OCI-M1 (cell line): ENCODE measurements around the gene ORC4.

ENCODE experiments used
- DNase-seq: peaks from one replicate; lab custom pipeline; 2025; lab: John Stamatoyannopoulos, UW

ORC4 gene

DNA sequence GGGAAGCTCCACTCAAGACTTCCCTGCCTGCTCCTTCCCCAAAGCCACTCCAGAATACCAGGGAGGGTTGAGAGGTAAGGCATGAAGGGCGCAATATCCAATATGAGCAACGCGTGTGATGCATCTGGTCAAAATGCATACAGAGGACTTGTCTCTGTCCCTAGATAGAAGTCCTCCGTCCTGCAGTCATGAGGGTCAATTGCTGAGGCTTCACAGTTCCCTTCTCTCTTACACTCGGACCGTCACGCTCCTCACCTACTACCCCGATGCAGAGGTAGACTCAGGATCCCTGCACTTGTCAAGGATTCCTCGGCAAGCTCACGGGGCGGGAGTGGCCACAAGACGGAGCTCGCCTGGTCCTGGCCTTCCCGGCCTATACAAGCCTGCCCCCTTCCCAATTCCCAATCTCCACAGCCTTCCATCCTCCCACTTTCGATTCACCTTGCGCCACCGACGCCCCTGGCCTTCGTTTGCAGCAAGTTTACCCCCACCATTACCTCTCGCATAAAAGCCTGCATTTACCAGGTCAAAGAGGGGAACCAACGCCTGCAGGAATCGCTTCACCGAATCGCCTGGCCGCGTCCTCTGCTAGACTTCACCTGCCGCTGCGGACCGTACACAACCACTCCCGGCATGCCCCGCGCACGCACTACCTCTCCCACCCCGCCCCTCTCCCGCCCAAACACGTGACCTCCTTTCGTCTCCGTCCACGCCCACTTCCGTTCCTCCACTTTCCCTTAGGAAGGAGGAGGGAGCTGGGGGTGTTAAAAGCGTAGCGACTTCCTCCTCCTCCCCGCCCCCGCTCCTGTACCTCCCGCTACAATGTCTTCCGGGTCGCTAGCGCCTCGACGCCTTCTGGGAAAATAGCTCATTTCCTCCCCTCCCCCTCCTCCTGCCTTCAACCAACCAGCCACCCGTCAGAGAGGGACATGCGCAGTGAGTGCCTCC lies at the start of gene ORC4:
Gene ORC4, minus strand, starts transcription at position 627 of the 948 bp plus-strand sequence. CDS start 44,779 bp downstream, outside the sequence.
- peak; percentile 99 for DNase-seq

DNA sequence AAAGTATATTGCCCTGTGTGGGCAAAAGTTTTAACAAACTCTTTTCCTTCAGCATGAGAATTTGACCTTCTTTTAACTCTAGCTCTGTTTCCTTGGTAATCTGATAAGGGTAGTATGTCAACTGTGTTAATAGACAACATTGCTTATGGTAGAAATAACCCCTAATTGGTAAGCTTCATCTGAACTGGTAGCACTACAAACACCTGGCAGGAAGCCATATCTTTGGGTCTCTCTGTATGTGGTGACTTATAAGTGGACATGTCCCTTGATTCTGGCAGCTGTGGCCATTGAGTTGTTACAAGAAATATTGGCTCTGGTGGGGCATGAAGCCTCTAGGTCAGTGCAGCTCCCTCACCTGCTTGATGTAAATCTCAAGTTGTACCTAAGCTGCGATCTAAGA lies 47.3 kb upstream of the ORC4 start:
- peak; percentile 16 for DNase-seq

DNA sequence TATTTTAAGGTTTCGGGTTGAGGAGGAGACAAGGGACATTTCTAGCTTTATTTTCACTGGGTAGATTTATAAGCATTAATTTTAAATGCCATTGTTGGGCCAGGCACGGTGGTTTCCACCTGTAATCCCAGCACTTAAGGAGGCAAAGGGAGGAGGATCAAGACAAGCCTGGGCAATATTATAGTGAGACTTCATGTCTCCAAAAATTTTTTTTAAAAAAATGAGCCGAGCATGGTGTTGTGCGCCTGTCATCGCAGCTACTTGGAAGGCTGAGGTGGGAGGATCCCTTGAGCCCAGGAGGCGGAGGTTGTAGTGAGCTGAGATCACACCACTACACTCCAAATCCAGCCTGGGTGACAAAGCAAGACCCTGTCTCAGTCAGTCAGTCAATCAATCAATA lies 45.4 kb upstream of the ORC4 start:
- DNase-seq: no peak

DNA sequence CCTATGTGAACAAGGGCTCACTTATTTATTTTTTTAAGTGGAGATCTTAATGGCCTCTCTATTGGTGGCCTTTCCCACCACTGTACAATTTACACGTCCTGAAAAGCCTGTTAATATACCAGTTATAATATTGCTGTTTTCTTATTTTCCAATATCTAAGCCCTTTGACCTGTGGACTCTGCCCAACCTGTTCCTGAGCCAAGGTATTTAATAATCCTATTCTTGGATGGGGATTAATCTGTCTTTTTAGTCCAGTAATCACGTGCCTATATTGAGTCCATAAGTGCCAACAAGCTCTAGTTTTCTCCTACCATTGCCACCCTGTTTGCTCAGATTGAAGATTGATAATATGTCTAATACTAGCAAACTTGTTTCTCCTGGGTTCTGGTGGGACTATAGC lies 43.1 kb upstream of the ORC4 start:
- DNase-seq: no peak

DNA sequence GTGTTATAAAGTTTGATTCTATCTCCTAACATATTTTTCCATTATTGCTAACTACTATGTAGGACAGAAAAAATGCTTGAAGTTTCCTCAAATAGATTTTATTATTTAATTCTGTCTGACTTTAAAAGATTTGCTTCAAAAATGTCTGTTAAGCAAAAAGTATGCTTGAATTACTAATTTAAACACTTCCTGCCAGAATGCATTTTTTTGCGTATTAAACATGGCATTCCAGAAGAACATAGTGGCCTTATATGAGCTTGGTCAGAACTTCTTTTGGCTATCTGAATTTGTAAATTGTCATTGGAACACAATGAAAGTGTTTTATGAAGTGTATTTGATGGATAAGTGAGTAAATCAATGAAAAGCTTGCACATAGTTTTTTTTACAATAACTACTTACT lies 38.1 kb upstream of the ORC4 start:
- no peak for DNase-seq

DNA sequence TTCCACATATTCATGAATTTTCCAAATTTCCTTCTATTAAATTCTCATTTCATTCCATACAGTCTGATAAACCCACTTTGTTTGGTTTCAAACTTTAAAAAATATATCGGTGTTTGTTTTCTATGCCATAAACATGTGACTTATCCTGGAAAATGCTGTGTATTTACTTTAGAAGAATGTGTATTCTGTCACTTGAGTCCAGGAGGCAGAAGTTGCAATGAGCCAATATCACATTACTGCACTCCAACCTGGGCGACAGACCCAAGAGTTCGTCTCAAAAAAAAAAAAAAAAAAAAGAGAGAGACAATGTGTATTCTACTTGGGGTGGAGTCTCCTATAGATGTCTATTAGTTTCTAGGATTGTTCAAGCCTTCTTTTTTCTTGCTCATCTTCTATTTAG lies 32.1 kb upstream of the ORC4 start:
- DNase-seq: no peak

DNA sequence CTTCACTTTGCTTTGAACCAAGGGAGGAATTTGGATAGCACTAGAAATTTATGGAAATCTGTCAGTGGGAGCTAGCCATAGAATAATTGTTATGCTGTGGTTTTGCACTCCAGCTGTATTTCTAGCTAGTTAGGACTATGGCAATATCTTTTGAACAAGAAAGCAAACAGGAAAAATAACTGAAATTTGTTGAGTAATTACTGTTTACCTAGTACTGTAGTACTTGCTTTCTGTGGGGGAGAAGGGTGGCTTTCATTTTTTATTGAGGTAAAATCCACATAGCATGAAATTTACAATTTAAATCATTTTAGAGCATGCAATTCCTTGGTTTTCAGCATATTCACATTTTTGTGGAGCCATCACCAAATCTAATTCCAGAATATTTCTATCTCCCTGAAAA lies 28.7 kb upstream of the ORC4 start:
- DNase-seq: no peak

DNA sequence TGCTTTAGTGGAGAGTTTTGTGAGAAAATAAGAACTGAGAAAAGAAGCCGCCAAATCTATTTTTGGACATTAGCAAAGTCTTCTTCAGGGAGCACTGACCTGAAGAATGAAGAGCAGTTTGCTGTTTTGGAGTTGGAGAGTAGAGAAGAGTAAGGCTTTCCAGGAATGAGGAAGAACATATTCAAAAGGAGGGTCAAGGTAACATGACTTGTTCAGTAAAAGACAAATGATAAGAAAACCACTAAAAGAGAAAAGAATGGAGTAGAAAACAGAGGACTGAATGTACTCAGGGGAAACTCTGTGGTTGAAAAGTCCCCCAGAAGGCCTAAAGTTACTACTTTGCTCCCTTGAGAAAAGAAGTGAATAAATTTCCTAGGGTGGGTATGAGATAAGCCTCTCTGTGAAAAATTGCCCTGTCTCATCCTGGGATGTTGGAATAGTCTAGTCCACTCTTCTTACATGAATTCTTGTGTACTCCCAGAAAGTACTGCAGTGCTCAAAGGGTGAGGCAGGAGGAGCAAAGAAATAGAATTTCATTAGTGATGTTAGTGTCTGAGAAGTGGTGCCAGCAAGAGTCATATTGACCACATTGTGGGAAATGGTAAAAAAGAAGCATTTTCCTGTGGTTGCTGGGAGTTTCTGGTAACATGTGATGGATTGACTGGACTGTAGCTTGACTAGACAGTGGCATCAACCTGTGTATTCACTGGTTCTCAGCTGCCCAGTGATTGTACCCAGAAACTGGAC lies 28.1 kb upstream of the ORC4 start:
- peak; percentile 64 for DNase-seq

DNA sequence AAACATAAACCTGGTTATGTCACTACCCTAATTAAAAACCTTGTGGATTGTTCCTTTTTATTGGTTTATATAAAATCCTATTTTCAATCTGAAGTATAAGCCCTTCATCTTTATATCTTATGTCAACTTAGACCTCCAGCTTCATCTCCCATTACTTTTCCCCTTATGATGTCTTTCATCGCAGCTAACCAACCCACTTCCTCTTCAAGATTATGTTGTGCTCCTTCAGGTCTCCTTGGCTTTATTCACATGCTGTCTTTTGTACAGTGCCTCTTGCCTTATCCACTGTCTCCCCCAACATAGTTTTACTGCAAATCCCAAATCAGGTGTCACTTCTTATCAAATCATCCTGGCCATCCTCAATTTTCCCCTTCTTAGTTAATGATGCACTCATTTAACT lies 26.3 kb upstream of the ORC4 start:
- peak; percentile 37 for DNase-seq

DNA sequence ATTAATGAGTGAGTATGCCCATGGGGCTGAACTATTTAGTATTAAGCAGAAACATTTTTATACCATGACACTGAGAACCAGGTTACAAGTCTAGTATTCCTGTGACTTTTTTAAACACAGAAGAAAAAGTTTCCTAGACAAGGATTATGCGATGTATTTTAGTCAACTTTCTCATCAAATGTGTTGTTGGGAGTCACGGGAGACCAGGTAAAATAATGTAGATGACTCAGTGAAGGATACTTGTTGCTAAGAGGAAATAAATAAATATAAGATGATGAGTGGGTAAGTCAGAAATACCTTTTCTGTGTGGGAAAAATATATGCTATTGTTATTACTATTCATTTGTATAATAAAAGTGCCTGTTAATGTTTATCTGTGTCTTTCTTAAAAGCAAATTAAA lies 23.8 kb upstream of the ORC4 start:
- DNase-seq: no peak

DNA sequence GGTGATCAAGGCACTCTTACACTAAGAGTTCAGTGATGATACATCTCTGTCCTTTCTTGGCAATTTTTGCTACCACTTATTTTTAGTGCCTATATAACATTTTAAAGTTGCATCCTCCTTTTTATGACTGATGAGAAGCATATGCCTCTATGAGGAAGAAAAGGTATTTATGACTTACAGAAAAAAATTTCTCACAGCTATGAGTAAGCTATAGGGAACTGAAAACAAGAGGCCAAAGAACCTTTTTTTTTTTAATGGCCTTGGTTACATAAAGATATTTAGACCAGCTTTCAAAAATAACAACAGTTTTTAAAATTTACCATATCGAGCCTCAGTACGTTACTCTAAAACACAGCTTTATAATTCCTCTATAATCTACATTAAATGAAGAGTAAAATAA lies 21.7 kb upstream of the ORC4 start:
- DNase-seq: no peak

DNA sequence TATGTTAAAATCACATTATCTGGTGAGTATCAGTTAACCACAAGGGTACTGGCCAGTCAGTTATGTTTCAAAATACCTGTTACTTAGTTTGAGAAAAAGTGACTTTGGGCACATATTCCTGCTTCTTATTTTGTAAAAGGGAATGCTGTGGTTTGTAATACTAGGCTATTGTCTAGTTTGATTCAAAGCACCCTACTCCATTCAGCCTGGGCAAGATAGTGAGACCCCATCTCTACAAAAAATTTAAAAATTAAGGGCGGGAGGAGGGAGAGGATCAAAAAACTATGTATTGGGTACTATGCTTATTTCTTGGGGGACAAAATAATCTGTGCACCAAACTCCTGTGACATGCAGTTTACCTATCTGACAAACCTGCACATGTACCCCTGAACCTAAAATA lies 19.2 kb upstream of the ORC4 start:
- DNase-seq: peak; percentile 13

DNA sequence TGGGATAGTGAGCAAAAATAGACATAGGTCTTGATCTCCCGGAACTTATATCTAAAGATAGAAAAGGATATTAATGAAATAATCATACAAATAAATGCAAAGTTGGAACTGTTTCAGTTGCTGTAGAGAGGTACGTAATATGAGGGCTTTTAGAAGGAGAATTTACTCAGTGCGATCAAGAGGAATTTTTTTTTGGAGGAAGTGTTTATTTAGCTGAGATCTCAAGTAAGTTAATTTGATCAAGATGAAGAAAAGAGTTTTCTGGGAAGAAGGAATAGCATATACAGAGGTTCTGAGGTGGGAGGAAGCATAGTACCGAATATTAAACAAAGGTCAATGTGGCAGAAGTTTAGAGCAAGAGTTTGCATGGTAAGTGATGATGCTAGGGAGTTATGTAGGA lies 11.7 kb upstream of the ORC4 start:
- DNase-seq: no peak

DNA sequence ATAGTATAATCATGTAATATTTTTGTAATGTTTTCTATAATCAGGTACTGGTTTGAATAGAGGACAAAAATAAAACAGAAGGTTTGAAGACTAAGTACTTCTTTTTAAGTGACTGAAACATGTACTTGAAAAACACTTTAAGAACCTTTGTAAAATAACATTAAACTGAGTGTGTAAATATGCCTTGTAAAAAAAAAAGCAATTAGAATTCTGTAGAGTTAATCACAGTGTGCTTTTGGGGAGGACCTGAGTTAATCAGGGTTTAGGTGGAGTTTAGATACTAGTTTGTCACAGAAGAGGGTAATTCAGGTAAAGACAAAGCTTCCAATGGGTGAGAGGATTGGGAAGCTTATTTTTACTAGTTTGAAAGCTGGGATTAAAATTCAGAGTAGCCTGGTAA lies 10.6 kb upstream of the ORC4 start:
- DNase-seq: no peak

DNA sequence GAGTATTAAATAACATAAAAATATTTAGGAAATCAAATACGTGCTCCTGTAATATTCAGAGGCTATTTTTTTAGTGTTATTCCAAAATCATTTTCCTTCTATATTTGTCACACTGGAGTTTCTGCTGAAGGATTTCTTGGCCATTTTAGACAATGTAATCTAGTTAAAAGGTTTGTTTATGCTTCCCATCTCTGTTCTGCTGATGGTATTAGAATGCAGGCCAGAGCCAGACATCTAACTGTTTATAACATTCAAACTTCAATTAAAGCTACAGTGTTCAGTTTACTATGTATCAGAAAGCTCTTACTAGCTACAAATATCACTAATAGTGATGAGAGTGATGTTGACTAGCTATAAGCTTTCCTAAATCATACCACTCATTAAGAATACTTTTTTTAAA lies 8.2 kb upstream of the ORC4 start:
- DNase-seq: no peak

DNA sequence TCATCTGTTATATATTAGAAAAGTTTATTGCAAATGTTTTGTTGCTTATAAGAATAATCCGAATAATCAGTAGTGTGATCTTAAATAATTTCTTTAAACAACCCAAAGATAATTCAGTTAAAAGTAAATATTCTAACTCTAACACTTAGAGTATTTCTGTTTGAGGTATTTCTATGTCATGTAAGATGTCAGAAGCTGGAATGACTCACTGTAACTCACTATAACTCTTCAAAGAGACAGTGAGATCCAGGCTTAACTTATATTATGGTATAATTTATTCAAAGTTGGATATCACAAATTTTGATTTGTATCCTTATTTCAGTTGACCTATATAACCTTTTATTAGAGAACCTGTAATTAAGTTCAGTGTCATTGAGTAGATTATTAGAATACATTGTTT lies 7.3 kb upstream of the ORC4 start:
- DNase-seq: no peak

DNA sequence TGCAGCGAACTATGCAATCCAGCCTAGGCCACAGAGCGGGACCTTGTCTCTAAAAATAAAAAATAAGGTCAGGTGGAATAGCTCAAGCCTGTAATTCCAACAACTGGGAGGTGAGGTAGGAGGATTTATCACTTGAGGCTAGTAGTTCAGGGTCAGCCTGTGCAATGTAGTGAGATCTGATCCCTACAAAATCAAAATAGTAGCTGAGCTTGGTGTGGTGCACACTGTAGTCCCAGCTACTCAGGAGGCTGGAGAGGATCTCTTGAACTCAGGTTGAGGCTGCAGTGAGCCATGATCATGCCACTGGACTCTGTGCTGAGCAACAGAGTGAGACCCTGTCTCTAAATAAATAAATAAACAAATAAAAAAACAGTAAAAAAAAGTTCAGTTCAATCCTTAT lies 6.0 kb upstream of the ORC4 start:
- DNase-seq: no peak

DNA sequence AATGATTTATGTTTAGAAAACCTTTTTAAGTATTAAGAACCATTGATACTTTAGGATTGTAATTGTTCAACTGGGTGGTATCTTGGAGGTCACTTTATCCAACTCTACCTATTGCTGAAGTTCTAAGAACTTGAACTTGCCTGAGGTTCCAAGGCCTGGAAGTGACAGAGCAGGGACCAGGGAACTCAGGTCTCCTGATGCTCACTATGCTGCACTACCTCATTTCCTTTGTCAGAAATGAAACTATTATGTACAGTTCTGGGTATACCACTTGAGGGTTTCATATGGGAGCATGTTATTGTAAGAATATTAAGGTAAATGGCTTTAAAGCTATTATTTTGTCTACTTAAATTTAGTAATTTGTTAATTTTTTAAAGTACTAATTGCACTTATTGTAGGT lies 3.3 kb upstream of the ORC4 start:
- peak; percentile 50 for DNase-seq

DNA sequence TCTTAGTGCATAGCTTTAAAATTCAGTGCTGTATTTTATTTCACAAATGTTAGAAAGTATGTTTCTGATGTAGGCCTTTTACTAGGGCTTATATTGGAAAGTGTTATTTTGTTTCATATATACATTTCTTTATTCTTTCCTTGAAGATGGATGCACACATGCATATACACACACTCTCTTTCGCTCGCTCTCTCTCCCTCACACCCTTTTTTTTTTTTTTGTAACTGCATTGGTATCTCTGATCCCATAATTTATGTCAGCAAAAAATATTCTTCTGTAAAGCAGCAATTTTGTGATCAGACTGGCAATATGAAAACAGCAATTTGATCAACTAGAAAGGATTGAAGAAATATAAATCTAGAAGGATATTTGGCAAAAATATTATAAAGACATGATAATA lies 2.3 kb upstream of the ORC4 start:
- no peak for DNase-seq

DNA sequence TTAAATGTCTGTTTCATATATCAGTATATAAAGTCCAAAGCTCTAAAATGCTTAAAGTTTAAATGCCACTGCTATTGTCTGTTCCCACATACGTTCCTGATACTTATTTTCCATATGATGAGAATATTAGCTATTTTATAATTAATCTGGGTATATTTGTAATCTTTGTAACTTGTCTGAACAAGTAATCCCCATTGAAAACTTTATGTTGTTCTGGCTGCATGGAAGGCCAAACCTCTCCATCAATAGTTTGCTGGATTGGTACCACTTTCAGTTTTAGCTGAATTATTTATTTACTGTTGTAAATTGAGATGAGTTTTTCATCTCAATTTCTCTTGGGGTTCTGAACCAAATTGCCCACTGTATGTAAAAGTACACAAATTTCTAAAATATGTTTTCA lies 1.8 kb upstream of the ORC4 start:
- DNase-seq: peak; percentile 25

DNA sequence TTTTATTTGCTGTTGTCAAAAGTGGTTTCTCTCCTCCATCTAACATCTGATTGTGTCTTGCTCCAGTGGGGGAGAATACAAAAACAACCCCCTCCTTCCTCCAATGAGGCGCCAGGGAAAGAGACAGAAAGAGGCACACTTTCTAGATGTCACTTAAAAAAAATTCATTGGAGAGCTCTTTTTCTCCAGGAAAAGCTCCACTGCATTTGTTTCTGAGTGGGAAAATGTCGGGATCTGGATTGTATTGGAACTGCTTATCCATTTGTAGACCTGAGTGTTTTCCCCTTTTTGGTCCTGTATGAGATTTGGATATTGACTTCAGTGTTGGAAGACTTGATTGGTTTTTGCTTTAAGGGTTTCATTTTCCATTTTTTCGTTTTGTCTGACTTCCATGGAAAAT lies 1.3 kb upstream of the ORC4 start:
- DNase-seq: peak; percentile 41

DNA sequence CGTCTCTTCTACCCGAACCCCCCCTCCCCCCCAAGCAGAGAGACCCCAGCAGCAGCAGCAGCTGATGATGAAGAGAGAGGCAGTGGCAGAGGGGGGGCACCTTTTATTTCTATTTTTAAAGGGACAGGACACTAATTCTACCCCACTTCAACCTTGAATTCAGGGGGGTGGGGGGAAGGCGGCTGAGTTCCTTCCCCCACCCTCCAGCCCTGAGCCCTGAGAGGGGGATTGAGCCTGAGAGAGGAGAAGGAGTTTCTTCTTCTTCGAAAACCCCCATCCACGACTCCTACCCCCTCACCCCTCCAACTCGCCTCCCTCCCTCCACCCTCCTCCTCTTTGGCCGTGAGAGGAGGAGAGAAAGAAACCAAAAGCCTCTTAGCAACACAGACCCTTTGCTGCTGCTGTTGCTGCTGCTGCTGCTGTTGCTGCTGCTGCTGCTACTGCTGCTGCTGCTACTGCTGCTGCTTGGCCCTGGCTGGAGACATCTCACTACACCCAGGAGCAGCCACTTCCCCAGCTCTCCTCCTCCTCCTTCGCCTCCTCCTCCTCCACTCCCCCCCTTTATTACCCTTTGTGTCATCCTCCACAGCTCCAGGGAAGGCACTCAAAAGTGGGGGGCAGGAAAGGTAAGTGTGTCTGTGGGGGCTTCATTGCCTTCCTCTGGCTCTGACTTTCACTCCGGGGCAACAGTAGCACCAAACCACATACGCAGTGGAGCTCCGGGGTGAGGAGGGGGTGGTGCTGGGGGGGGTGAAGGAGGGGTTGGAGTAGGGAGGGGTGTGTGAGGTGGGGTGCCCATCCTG lies 723 bp upstream of the ORC4 start, which contains the start of gene MBD5:
Gene MBD5, plus strand, starts transcription at position 33 of the 803 bp plus-strand sequence.
- DNase-seq: peak; percentile 88
